KG1 (cell line): Measurements from ENCODE around the gene CLDND2.

Experiments
- DNase-seq: peaks from one replicate; lab custom pipeline; 2025; lab: John Stamatoyannopoulos, UW

Gene CLDND2

DNA sequence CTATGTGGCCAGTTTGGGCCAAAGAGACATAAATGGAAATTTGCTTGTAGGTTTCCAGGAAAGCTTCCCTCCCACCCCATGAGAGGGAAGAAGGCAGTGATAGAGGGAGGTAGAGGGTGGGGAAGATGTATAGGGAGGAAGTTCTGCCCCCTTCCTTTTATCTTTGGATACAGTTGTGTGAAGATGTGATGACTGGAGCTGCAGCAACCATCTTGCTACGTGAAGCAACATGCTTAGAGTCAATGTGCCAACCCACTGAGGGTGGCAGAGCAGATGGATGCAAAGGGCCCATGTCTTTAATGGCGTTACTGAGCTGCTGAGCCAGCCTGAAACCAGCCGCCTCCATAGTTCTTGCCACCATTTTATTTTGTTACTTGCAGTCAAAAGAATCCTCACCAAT lies 37.6 kb downstream of the CLDND2 start:
- DNase-seq = no peak

DNA sequence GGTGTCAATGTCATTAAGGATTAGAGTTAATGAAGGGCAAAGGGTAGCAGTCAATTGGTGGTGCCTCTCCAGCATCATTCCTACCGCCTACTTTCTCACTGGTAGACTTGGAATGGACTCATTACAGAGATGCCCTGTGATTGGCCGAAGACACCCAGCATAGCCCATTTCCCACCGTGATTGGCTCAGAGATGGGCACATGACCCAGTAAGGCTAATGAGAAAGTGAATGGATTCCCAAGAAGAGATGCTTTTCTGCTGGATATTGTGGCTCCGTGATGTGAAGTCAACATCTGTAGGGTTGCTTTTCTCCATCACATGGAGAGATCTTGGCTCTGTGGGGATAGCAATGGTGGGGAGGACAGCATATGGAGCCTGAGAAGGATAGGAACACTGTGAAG lies 38.4 kb downstream of the CLDND2 start:
- DNase-seq = no peak

DNA sequence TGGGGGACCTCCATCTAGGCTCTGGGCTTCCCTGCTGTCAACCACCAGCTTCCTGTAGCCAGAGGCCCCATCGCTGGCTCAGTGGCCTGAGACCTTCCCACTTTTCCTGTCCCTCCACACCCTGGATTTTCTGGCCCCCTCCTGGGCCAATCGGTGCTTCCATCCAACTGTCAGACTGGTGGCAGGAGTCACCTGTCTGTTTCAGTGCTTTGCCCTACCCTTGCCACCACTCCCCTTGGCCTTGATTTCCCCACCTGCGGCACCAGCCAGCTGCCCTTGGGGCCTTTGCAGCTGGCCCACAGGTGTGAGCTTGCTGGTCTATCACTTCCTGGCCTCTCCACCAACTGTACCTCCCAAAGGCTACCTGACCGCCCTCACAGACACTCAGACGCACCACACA lies 39.4 kb downstream of the CLDND2 start:
- no peak for DNase-seq

DNA sequence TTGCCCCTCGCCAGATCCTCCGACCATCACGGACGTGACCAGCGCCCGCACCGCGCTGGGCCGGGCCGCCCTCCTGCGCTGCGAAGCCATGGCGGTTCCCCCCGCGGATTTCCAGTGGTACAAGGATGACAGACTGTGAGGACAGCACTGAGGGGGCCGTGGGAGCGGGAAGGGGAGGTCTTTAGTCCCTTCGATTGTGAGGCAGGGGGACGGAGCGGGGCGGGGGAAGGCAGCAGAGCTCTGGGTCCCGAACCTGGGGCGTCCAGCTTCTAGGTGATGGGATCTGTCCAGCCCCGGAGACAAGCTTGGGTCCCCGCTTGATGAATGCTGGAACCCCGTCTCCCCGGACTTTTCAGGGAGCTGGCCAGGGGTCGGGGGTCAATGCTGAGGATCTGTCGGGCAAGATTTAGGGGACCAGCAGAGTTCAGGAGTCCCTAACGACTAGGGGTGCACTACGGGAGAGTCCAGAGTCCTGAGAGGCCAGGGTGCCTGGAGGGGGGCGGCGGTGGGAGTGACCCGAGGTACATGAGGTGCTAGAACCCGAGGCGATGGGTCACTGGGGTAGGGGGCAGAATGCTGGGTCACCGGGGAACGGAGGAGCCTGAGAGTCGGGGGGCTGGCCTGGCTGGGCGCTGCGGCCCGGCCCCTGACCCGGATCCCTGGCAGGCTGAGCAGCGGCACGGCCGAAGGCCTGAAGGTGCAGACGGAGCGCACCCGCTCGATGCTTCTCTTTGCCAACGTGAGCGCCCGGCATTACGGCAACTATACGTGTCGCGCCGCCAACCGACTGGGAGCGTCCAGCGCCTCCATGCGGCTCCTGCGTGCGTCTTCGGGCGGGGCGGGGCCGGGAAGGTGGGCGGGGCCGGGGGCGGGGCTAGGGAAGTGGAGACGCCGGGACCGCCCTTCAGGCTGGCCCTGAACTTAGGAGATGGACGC lies 41.5 kb downstream of the CLDND2 start:
- no peak for DNase-seq

DNA sequence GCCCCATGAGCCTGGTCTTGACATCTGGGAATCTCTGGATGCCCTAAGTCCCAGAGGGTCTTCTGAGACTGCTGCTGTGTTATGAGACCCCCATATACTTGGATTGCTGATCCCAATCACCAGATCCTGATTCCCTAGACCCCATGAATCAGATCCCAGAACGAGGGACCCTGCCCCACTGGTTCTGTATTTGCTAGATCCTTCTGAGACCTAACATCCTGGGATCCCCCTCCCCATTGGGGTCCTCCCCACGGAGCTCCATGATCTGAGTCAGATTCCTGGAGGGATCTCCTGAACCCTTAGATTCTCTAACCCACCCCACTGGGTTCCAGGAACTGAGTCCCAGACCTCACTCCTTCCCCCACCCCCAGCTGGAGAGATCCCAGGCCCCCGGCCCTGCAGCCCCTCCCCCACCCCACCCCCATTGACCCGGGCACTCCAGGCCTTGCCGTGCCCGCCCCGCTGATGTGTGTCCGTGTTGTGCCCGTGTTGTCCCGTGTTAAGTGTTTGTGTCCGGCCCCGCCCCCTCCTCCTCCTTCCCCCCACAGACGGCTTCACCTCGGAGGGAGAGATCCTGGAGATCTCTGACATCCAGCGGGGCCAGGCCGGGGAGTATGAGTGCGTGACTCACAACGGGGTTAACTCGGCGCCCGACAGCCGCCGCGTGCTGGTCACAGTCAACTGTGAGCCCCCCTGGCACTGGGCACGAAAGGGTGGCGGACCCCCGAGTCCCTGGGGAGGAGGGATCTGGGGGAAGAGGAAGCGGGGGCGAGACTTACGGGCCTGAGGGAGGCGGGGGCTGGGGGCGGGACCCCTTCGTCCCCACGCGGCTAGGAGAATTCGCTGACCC lies 42.4 kb downstream of the CLDND2 start:
- DNase-seq = no peak

DNA sequence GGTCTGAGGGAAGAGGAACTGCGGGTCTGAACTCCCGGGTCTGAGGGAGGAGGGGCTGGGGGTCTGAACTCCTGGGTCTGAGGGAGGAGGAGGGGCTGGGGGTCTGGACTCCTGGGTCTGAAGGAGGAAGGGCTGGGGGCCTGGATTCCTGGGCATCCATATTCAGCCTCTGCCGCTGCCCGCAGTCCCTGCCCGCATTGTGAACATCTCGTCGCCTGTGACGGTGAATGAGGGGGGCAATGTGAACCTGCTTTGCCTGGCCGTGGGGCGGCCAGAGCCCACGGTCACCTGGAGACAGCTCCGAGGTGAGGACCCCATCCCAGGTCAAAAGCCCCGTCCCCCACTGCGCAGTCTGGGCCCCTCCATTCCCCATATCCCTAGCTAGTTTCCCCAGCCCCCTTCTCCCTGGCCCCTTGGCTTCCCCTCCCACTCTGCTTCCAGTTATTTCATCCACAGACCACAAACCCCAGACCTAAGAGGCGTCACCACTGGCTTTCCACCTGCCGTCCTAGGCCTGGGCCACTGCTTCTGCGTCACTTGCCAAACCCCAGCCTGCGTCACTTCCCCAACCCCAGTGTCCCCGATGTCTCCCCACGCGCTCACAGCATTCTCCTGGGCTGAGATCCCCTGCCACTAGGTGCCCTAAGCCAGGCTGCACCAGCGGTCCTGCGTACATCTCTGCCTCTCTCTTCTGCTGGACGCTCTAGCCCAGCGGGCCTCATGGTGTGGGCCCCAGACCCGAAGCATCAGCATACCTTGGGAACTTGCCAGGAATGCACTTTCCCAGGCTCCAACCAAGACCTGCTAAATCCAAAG lies 43.4 kb downstream of the CLDND2 start:
- DNase-seq = no peak

DNA sequence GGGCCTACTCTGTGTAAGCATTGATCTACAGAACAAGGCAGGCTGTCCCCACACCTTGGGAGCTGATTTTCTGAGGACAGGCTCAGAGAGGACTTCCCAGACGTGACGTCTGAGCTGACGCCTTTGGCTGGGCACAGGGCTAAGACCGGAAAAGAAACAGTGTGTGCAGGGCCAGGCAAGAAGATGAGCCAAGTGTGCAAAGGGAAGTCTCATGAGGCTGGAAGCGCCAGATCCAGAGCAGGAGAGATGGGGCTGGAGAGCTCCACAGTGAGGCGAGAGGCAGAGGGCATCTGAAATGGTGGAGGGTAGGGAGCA lies 44.7 kb downstream of the CLDND2 start:
- DNase-seq = no peak

DNA sequence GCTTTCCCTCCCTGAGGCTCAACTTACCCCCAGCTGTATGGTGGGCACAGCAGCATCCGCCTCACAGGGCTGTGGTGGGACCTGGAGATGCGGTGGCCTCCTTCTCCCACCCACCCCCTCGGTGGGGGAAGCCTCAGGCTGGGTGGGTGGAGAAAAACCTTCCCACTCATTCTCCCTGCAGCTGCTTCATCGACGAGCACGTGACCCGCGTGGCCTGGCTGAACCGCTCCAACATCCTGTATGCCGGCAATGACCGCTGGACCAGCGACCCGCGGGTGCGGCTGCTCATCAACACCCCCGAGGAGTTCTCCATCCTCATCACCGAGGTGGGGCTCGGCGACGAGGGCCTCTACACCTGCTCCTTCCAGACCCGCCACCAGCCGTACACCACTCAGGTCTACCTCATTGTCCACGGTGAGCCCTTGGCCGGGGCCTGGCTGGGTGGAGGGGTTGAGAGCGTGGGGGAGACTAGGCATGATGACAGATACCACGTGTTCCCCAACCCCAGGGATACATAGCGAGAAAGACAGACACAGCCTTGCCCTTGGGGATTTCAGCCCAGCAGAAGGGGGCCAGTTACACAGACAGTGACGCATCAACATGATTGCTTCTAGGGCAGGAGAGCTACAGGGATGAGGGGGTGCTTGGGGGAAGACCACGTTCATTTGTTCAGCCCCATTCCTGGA lies 45.2 kb downstream of the CLDND2 start:
- DNase-seq = no peak

DNA sequence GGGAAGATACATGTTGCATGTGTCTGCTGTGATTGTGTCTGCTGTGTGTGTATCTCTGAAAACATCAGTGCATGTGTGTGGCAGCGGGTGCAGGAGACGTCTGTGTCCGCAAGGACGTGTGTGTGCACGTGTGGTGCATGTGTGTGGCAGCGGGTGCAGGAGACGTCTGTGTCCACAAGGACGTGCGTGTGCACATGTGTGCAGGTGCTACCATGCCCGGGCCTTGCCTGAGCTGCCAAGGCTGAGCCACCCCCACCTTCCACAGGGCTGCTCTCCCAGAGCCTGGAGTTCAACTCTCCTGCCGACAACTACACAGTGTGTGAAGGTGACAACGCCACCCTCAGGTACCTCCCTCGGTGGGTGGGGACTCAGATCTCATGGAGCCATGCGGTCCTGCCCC lies 47.0 kb downstream of the CLDND2 start:
- no peak for DNase-seq

DNA sequence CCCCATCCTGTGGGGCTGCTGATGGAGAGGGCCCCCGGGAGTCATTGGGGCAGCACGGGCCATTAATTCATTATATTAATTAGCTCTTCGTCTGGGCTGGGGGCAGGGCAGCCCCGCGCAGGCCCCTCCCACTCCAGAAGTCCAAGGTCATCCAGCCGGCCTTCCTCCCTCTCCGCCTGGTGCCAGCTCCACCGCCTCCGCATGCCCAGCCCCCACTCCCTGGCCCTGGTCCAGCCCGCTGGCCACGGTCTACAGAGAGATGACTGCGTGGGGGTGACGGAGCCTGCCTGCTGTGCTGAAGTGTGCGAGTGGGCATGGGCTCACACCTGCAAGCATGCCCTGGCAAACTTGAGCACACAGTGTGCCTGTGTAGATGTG lies 48.5 kb downstream of the CLDND2 start:
- DNase-seq = no peak

DNA sequence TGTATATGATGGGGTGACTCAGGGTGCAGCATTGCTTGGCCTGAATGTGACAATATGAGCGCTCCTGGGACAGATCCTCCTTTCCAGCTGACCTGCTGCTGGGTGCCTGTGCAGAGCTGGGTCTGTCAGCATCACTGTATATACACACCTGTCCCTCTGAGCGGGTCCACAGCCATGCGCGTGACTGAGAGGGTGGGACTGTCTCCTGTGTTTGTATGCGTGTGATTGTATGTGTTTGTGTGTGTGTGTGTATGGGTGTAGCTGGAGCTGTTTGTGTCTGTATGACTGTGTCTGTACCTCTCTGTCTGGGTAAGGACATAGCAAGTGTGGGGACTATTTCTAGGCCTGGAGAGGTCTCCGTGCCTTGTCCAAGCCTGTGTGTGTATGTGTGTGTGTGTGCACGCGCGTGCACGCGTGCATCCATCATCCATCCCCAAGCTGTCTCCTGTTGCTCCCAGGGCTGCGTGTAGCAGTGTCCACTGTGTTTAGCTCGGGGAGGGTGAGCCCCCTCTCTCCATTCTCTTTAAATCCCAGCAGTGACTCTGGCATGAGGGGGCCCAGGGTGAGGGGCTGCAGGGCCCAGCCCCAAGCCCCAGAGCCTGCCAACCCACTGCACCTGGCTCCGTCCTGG lies 49.0 kb downstream of the CLDND2 start:
- DNase-seq = no peak

DNA sequence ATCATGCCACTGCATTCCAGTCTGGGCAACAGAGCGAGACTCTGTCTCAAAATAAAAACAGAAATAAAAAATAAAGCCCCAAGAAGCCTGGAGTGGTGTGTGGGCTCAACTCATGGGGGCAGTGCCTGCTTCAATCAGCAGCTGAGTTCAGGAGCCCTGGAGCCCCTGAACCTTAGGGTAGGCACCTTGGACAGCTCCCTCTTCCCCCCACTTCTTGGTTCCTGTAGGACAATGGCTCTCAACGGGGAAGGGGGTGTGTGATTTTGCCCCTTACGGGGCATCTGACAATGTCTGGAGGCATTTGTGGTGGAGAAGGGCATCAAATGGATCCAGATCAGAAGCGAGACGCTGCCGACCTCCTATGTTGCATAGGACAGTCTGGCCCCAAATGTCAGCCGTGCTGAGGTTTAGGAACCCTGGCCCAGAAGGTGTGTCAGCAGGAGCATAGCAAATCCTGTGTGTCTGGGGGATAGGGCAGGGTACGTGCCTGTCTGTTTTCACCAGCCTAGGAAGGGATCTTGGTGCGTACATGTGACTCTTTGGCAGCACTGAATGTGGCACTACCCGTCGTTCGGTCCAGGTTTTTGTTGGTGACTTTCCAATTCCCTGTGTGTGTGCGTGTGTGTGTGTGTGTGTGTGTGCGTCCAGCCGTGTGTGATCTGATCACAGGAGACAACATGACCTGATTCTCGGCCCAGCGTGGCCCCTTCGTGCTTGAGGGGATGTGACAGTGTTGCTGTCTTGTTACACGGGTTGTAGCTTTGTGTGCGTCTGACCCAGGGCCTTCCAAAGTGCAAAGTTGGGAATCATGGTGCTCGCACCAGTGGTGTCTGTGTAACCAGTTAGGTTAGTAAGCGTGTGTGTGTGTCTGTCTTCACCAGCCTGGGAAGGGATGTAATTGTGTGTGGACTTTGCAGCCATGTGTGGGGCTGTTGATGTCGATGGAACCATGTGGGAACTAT lies 49.8 kb downstream of the CLDND2 start:
- no peak for DNase-seq

DNA sequence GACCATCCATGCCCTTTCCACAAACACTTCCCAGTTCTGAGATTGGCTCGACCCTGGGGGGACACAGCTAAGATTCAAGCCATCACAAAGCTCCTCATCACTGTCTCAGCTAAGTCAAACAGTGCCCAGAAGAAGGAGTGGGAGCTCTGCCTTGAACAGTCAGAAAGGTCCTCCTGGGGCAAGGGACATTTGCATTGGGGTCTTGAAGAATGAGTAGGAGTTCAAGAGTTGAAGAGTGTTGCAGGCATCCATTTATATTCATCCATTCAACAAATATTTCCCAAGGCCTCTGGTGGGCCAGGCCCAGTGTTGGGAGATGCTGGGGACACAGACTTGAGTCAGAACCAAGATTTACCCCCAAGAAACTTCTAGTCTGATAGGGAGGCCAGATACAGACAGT lies 50.8 kb downstream of the CLDND2 start:
- DNase-seq = no peak

DNA sequence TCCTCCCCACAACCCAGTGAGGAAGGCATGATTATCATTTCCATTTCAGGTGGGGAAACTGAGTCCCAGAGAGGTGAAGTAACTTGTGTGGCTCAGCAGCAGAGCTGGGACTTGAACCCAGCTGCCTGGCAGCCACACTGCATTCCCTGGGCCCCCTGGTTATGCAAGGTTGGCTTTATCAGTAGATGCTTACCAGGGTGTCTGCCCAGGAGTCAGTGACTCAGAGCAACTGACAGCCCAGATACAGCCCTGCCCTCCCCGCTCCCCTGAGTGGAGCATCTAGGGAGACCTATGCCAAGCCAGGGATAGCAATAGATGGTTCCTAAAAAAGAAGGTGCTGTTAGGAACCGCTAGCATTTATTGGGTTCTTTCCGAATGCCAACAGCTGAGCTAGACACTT lies 51.4 kb downstream of the CLDND2 start:
- DNase-seq = no peak
